H1 (cell line): ENCODE measurements around the gene RAB3C. TPM values are rescaled to one million over a fixed set of nuclear protein-coding genes. Genes with fewer than 3 reads are reported as not detected.

Experiments used
- CHD7 ChIP-seq: fragments of 300-600 bp; sonication (generic); IDR thresholded peaks from 2 replicates; pipeline ENCODE4 v1.7.1; 2012; ENCODE audit warnings: low read length, moderate library complexity, mild to moderate bottlenecking, inconsistent platforms; ENCODE audit not compliant: insufficient replicate concordance
- polyA plus RNA-seq, 7 experiments: library from polyadenylated mRNA; depleted of rRNA in 3 of 7; stranded (reverse) in 5 of 7; unstranded in 2 of 7; fragments of >200 nt in 5 of 7; fragments of 200-250 nt in 2 of 7; gene quantifications; 1 replicate in 5 of 7; 2 replicates in 1 of 7; 4 replicates in 1 of 7; pipeline versions ENCODE4 v1.2.1 to v1.2.3, GENCODE V29; 2011 to 2013; ENCODE audit warnings: missing spikeins in 2 of 7, mixed read lengths in 2 of 7
- total RNA-seq: library from RNA; stranded (reverse); fragmentation: NEBNext Ultra II Directional; extraction: Animal tissue kit (Norgen Biotek cat#: 25700); gene quantifications from 2 replicates; pipeline ENCODE4 v1.2.1, GENCODE V29; 2021

RAB3C gene
- total and polyA plus RNA-seq, 2 of the 8 experiments (the other 6 are each of a cell fraction or from before 2014, with no cell fraction given), result 14.7 to 18.3 TPM

GRCh38 chr5:58849223-58849622 is 266.3 kb downstream of the RAB3C start (continued):
- no peak for TF ChIP-seq CHD7
